HL-60 (cell line): ENCODE results near the gene SYNJ2.

Experiments
- POLR2AphosphoS5 ChIP-seq: IDR thresholded peaks from 2 replicates; pipeline ENCODE4 v1.6.1; 2012; ENCODE audit warnings: low read depth
- TF ChIP-seq, protein P1 (sequence below): IDR thresholded peaks from one replicate; pipeline ENCODE4 v1.5.1; 2011; ENCODE audit warnings: low read length, control low read depth, inconsistent platforms; ENCODE audit not compliant: insufficient read depth
- TF ChIP-seq, protein P2 (sequence below): IDR thresholded peaks from 2 replicates; pipeline ENCODE4 v1.6.1; 2012; ENCODE audit warnings: low read depth; ENCODE audit not compliant: insufficient replicate concordance

DNA sequence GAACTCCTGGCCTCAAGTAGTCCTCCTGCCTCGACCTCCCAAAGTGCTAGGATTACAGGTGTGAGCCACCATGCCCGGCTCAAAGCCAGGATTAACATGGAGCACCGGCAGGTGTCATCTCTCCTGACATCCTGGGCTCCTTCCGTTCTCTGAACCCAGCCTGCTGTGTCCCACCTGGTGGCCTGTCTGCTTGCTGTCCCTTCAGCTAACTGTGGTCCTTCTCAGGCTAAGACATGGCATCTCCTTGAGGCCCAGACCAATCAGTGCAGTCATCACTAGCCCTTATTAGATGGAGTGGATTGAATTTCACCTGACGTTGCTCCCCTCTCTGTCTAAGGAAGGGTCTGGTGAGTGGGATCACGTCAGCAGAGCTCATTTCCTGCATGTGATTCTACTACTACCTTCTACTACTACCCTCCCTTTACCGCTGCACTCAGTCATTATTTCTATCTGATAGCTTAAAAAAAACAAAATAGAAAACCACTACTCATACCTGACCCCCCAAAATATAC, 28.0 kb upstream of the SYNJ2 start:
- TF ChIP-seq POLR2AphosphoS5, result no peak
- TF ChIP-seq, protein P1, sequence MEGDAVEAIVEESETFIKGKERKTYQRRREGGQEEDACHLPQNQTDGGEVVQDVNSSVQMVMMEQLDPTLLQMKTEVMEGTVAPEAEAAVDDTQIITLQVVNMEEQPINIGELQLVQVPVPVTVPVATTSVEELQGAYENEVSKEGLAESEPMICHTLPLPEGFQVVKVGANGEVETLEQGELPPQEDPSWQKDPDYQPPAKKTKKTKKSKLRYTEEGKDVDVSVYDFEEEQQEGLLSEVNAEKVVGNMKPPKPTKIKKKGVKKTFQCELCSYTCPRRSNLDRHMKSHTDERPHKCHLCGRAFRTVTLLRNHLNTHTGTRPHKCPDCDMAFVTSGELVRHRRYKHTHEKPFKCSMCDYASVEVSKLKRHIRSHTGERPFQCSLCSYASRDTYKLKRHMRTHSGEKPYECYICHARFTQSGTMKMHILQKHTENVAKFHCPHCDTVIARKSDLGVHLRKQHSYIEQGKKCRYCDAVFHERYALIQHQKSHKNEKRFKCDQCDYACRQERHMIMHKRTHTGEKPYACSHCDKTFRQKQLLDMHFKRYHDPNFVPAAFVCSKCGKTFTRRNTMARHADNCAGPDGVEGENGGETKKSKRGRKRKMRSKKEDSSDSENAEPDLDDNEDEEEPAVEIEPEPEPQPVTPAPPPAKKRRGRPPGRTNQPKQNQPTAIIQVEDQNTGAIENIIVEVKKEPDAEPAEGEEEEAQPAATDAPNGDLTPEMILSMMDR, result no peak
- TF ChIP-seq, protein P2, sequence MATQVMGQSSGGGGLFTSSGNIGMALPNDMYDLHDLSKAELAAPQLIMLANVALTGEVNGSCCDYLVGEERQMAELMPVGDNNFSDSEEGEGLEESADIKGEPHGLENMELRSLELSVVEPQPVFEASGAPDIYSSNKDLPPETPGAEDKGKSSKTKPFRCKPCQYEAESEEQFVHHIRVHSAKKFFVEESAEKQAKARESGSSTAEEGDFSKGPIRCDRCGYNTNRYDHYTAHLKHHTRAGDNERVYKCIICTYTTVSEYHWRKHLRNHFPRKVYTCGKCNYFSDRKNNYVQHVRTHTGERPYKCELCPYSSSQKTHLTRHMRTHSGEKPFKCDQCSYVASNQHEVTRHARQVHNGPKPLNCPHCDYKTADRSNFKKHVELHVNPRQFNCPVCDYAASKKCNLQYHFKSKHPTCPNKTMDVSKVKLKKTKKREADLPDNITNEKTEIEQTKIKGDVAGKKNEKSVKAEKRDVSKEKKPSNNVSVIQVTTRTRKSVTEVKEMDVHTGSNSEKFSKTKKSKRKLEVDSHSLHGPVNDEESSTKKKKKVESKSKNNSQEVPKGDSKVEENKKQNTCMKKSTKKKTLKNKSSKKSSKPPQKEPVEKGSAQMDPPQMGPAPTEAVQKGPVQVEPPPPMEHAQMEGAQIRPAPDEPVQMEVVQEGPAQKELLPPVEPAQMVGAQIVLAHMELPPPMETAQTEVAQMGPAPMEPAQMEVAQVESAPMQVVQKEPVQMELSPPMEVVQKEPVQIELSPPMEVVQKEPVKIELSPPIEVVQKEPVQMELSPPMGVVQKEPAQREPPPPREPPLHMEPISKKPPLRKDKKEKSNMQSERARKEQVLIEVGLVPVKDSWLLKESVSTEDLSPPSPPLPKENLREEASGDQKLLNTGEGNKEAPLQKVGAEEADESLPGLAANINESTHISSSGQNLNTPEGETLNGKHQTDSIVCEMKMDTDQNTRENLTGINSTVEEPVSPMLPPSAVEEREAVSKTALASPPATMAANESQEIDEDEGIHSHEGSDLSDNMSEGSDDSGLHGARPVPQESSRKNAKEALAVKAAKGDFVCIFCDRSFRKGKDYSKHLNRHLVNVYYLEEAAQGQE, result no peak
